Muscle layer of duodenum (tissue), 2 donors: ENCODE results near the gene STEEP1.
"Not testable (repeated sequence)": the region's sequence is repeated elsewhere in the genome, so short reads cannot be mapped to it uniquely, and the experiment has no call there.

Experiments used
- H3K27ac ChIP-seq: one replicate; pipeline ENCODE4 v1.7.0; 2013; ENCODE audit warnings: mild to moderate bottlenecking, low read length
- H3K27me3 ChIP-seq: one replicate; pipeline ENCODE4 v1.7.0; 2013; ENCODE audit warnings: low read depth, mild to moderate bottlenecking, control low read depth, low read length
- H3K36me3 ChIP-seq, 2 donors: one replicate each; pipeline ENCODE4 v1.7.0; 2013; ENCODE audit warnings: low read length in 2 of 2, control low read depth in 1 of 2, mild to moderate bottlenecking in 1 of 2; ENCODE audit not compliant: insufficient read depth in 2 of 2, control insufficient read depth in 1 of 2
- H3K4me1 ChIP-seq, 2 donors: one replicate each; pipeline ENCODE4 v1.7.0; 2013; ENCODE audit warnings: low read length in 2 of 2, mild to moderate bottlenecking in 2 of 2, control low read depth in 1 of 2, moderate library complexity in 1 of 2; ENCODE audit not compliant: insufficient read depth in 2 of 2, control insufficient read depth in 1 of 2
- H3K4me3 ChIP-seq, 2 donors: one replicate each; pipeline ENCODE4 v1.7.0; 2013; ENCODE audit warnings: low read length in 2 of 2, low read depth in 1 of 2, mild to moderate bottlenecking in 1 of 2
- H3K9me3 ChIP-seq, 2 donors: one replicate each; pipeline ENCODE4 v1.7.0; 2013; ENCODE audit warnings: low read length in 2 of 2, control low read depth in 1 of 2, mild to moderate bottlenecking in 1 of 2; ENCODE audit not compliant: control insufficient read depth in 1 of 2
- donor health status: healthy.

The STEEP1 gene

GRCh38 chrX:119500061-119500800 is 65.0 kb downstream of the STEEP1 start:
- Histone ChIP-seq H3K27ac (no peak overlapping the region), H3K4me3 (no peak overlapping the region), H3K9me3 (no peaks in the 10 kb centered on the region), H3K4me1 (peaks cover 3 to 7% of the 10 kb centered on the region in 2 donors), H3K27me3 (no peaks in the 10 kb centered on the region), H3K36me3 (no peaks in the 10 kb centered on the region)

GRCh38 chrX:119497185-119497584 is 68.0 kb downstream of the STEEP1 start:
- H3K27ac ChIP-seq = no peak overlapping the region
- H3K27me3 ChIP-seq = no peaks in the 10 kb centered on the region
- peaks cover 0 to 3% of the 10 kb centered on the region in 2 donors for H3K4me1 ChIP-seq
- no peak overlapping the region for H3K4me3 ChIP-seq
- no peaks in the 10 kb centered on the region for H3K36me3 ChIP-seq
- H3K9me3 ChIP-seq = no peaks in the 10 kb centered on the region

- H3K9me3 ChIP-seq = no peaks in the 10 kb centered on the region
- no peaks in the 10 kb centered on the region for H3K27me3 ChIP-seq
- H3K4me1 ChIP-seq = peaks cover 0 to 3% of the 10 kb centered on the region in 2 donors
- no peaks in the 10 kb centered on the region for H3K36me3 ChIP-seq
- peak overlapping the region; percentile 72 for H3K27ac ChIP-seq
- H3K4me3 ChIP-seq = no peak overlapping the region
Measured at GRCh38 chrX:119495734-119496726, 69.2 kb downstream of the STEEP1 start.

GRCh38 chrX:119493851-119494495 is 71.2 kb downstream of the STEEP1 start:
- not testable (repeated sequence) for H3K36me3 ChIP-seq, H3K9me3 ChIP-seq, H3K4me3 ChIP-seq, H3K27me3 ChIP-seq, H3K4me1 ChIP-seq
- H3K27ac ChIP-seq = peak overlapping the region; percentile 72

- Histone ChIP-seq H3K4me3 (no peak overlapping the region), H3K36me3 (no peaks in the 10 kb centered on the region), H3K4me1 (peaks cover 0 to 3% of the 10 kb centered on the region in 2 donors), H3K9me3 (no peaks in the 10 kb centered on the region), H3K27me3 (no peaks in the 10 kb centered on the region), H3K27ac (no peak overlapping the region)
Measured at GRCh38 chrX:119492463-119492862, 72.7 kb downstream of the STEEP1 start.

GRCh38 chrX:119489212-119490074 is 75.8 kb downstream of the STEEP1 start:
- Histone ChIP-seq H3K36me3 (no peaks in the 10 kb centered on the region), H3K27me3 (no peaks in the 10 kb centered on the region), H3K27ac (no peak overlapping the region), H3K4me3 (no peak overlapping the region), H3K9me3 (no peaks in the 10 kb centered on the region), H3K4me1 (no peaks in the 10 kb centered on the region)

GRCh38 chrX:119488749-119489148 is 76.5 kb downstream of the STEEP1 start:
- Histone ChIP-seq H3K27ac (no peak overlapping the region), H3K36me3 (no peaks in the 10 kb centered on the region)

More at GRCh38 chrX:119488749-119489148, 76.5 kb downstream of the STEEP1 start:
- Histone ChIP-seq H3K27me3 (no peaks in the 10 kb centered on the region), H3K9me3 (no peaks in the 10 kb centered on the region), H3K4me1 (no peaks in the 10 kb centered on the region), H3K4me3 (no peak overlapping the region)
